Measurements from ENCODE around the gene WHRN. TPM values are rescaled to one million over a fixed set of nuclear protein-coding genes. Genes with fewer than 3 reads are reported as not detected.

WHRN gene
- total RNA-seq, 1 experiment from 2014 or later = 19.8 TPM

DNA sequence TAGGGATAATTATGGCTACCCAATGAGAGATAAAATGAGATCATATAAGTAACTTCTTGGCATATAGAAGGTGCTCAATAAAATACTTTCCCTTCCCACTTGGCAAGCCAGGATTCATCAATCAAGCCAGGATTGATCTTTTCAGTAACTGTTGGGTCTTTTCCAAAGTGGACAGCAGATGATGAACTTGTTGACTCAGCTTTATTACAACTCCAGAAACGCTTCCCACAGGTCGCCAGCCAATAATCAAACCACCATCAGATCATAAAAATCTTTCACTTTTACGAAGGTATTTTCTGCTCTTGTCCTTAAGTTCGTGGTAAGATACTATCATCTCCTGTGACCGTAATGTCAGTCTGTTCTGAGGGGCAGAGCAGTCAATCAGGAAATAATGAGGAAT, 39.8 kb upstream of the WHRN start:
- no peak overlapping the region for H3K27ac ChIP-seq
- no peaks in the 10 kb centered on the region for H3K27me3 ChIP-seq (ENCODE audit: insufficient read depth, low read depth)
- TF ChIP-seq EZH2 (IDR thresholded peaks at IDR 0.05; ENCODE audit: low read depth) = no peak
- TF ChIP-seq, protein P1, sequence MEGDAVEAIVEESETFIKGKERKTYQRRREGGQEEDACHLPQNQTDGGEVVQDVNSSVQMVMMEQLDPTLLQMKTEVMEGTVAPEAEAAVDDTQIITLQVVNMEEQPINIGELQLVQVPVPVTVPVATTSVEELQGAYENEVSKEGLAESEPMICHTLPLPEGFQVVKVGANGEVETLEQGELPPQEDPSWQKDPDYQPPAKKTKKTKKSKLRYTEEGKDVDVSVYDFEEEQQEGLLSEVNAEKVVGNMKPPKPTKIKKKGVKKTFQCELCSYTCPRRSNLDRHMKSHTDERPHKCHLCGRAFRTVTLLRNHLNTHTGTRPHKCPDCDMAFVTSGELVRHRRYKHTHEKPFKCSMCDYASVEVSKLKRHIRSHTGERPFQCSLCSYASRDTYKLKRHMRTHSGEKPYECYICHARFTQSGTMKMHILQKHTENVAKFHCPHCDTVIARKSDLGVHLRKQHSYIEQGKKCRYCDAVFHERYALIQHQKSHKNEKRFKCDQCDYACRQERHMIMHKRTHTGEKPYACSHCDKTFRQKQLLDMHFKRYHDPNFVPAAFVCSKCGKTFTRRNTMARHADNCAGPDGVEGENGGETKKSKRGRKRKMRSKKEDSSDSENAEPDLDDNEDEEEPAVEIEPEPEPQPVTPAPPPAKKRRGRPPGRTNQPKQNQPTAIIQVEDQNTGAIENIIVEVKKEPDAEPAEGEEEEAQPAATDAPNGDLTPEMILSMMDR (conservative IDR thresholded peaks at IDR 0.05) = no peak
- H3K9me2 ChIP-seq (ENCODE audit: insufficient read depth) = no peaks in the 10 kb centered on the region
- no TSS peak for BruUV-seq (replicated peaks)
- DNase-seq = no peak
- H3F3A ChIP-seq (ENCODE audit: insufficient read depth, low read depth) = no peaks in the 10 kb centered on the region
- H2AFZ ChIP-seq = no peak overlapping the region
- no peaks in the 10 kb centered on the region for H4K20me1 ChIP-seq (ENCODE audit: insufficient read depth)
- intact Hi-C loops (cut with micrococcal nuclease; ENCODE audit: unreplicated experiment) = no loop called here
- H3K9me3 ChIP-seq (ENCODE audit: insufficient read depth, low read depth) = no peaks in the 10 kb centered on the region
- no peaks in the 10 kb centered on the region for H3K36me3 ChIP-seq (ENCODE audit: low read depth)
- no peak overlapping the region for H3K4me3 ChIP-seq
- no peak overlapping the region for H3K4me2 ChIP-seq
- POLR2A ChIA-PET (ENCODE audit: unreplicated experiment) = interaction anchor here (0.7 kb wide), 1 partner anchor 16 kb away, joined by 3 read pairs; no protein-coding TSS in a partner anchor
- H3K4me1 ChIP-seq (replicated peaks; ENCODE audit: insufficient read depth) = no peaks in the 10 kb centered on the region
- no peaks in the 10 kb centered on the region for H3K79me2 ChIP-seq (ENCODE audit: low read depth)
- CTCF ChIA-PET = no interaction called here

DNA sequence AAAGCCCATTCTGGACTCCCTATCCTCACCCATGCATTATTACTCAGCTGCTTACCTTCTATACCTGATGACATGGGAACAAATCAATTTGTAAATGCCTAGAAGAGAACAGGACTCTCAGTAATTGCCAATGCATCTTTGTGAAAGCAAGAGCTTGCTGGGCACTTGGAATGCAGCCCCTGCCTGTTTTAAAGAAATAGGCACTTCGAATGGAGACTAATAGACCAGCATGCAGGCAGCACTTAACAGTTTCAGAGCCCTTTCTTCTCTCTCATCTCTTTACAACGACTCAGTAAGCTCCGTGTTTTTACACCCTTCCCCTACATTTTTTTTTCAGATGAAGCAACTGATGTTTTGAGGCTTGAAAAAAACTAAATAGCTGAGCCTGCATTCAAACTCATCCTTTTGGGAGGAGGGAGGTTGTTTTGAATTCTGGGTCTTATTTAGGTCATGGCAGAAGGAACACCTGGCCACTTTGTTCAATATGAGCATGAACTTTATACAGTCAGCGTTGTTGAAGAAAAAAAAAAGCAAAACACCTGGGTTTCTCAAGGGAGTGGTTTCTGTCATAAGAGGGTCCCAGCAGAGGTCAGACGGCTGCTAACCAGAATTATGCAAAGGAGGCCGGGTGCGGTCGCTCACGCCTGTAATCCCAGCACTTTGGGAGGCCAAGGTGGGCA, 34.6 kb upstream of the WHRN start:
- POLR2A ChIA-PET (ENCODE audit: unreplicated experiment) = no interaction called here
- Histone ChIP-seq H3K9me2 (ENCODE audit: insufficient read depth) (no peaks in the 10 kb centered on the region), H4K20me1 (ENCODE audit: insufficient read depth) (no peaks in the 10 kb centered on the region), H3K27ac (no peak overlapping the region), H3K36me3 (ENCODE audit: low read depth) (no peaks in the 10 kb centered on the region), H3K4me1 (replicated peaks; ENCODE audit: insufficient read depth) (no peaks in the 10 kb centered on the region), H3F3A (ENCODE audit: insufficient read depth, low read depth) (no peaks in the 10 kb centered on the region), H3K27me3 (ENCODE audit: insufficient read depth, low read depth) (no peaks in the 10 kb centered on the region), H3K4me2 (no peak overlapping the region), H3K9me3 (ENCODE audit: insufficient read depth, low read depth) (no peaks in the 10 kb centered on the region), H2AFZ (no peak overlapping the region), H3K79me2 (ENCODE audit: low read depth) (no peaks in the 10 kb centered on the region), H3K4me3 (no peak overlapping the region)
- no peak for TF ChIP-seq EZH2 (IDR thresholded peaks at IDR 0.05; ENCODE audit: low read depth)
- TF ChIP-seq, protein P1 (conservative IDR thresholded peaks at IDR 0.05) = no peak
- CTCF ChIA-PET = interaction anchor here (0.6 kb wide), 1 partner anchor 12 kb away, joined by 6 read pairs; no protein-coding TSS in a partner anchor
- intact Hi-C loops (cut with micrococcal nuclease; ENCODE audit: unreplicated experiment) = no loop called here
- no peak for DNase-seq
- BruUV-seq (replicated peaks) = no TSS peak

DNA sequence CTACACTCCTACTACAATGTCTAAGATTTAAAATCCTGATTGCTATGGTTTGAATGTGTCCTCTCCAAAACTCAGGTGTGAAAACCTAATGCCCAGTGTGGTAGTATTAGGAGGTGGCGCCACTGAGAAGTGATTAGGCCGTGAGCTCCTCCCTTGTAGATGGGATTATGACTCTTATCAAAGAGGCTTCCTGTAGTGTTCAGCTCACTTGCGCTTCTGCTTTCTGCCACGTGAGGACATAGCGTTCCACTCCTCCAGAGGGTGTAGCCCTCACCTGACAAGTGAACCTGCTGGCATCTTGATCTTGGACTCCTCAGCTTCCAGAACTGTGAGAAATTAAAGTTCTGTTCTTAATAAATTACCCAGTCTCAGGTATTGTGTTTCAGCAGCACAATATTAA, 33.0 kb upstream of the WHRN start:
- POLR2A ChIA-PET (ENCODE audit: unreplicated experiment) = interaction anchor here (1.2 kb wide), 1 partner anchor 49 kb away, joined by 7 read pairs; the partner anchor contains the start of gene ATP6V1G1

More for the DNA sequence above, 33.0 kb upstream of the WHRN start:
- no peaks in the 10 kb centered on the region for H3K79me2 ChIP-seq (ENCODE audit: low read depth)
- H2AFZ ChIP-seq = no peak overlapping the region
- H3K27me3 ChIP-seq (ENCODE audit: insufficient read depth, low read depth) = no peaks in the 10 kb centered on the region
- H3F3A ChIP-seq (ENCODE audit: insufficient read depth, low read depth) = no peaks in the 10 kb centered on the region
- BruUV-seq (replicated peaks) = no TSS peak
- H3K36me3 ChIP-seq (ENCODE audit: low read depth) = no peaks in the 10 kb centered on the region
- H4K20me1 ChIP-seq (ENCODE audit: insufficient read depth) = no peaks in the 10 kb centered on the region
- TF ChIP-seq EZH2 (IDR thresholded peaks at IDR 0.05; ENCODE audit: low read depth) = no peak
- TF ChIP-seq, protein P1 (conservative IDR thresholded peaks at IDR 0.05) = peak; percentile 30; the same call in 1 of the 2 replicates
- CTCF ChIA-PET = interaction anchor here (0.7 to 1.1 kb wide), 3 partner anchors 13 to 115 kb away, joined by 3 to 6 read pairs (median 3); no protein-coding TSS in a partner anchor
- peak in 1 of 2 experiments; percentile 54 for DNase-seq
- intact Hi-C loops (cut with micrococcal nuclease; ENCODE audit: unreplicated experiment) = no loop called here
- H3K27ac ChIP-seq = no peak overlapping the region
- H3K4me3 ChIP-seq = no peak overlapping the region
- no peaks in the 10 kb centered on the region for H3K4me1 ChIP-seq (replicated peaks; ENCODE audit: insufficient read depth)
- H3K9me2 ChIP-seq (ENCODE audit: insufficient read depth) = no peaks in the 10 kb centered on the region
- H3K9me3 ChIP-seq (ENCODE audit: insufficient read depth, low read depth) = no peaks in the 10 kb centered on the region
- no peak overlapping the region for H3K4me2 ChIP-seq

Data from PC-9 (cell line).